GM19193 (cell line): ENCODE results near the gene TMED9.

Source experiments
- POLR2A ChIP-seq: IDR thresholded peaks from 4 replicates; pipeline ENCODE4 v1.6.1; 2011; ENCODE audit not compliant: insufficient read depth, insufficient read length; ENCODE audit errors: extremely low read depth

Gene TMED9

DNA sequence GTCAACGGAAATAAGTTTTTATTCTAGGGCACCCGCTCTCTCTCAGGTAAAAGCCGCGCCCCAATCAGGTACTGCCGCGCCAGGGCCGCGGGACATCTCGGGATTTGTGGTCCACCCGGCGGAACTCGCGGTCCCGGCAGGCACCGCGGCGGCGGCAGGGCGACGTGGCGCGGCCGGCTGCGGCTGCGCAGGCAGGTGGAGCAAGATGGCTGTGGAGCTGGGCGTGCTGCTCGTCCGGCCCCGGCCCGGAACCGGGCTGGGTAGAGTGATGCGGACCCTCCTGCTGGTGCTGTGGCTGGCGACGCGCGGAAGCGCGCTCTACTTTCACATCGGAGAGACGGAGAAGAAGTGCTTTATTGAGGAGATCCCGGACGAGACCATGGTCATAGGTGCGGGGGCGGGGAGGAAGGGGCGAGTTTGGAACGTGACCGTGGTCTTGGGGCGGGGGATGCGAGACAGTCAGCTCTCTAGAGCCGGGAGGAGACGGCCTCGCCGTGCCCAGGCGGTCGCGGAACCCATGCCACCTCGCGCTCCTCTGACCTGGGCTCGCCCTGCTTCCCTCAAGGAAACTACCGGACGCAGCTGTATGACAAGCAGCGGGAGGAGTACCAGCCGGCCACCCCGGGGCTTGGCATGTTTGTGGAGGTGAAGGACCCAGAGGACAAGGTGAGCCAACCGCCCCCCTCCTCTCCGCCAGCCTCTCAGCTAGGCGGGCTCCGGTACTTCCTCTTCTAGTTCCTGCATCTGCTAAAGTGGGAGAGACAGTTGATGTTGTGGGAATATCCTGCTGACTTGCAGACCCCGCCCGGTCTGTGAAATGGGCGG is at the start of gene TMED9:
Gene TMED9, plus strand, starts transcription at position 194 of the 825 bp plus-strand sequence. Its CDS starts 12 bp downstream, at position 206.
- peak; percentile 97 for TF ChIP-seq POLR2A

DNA sequence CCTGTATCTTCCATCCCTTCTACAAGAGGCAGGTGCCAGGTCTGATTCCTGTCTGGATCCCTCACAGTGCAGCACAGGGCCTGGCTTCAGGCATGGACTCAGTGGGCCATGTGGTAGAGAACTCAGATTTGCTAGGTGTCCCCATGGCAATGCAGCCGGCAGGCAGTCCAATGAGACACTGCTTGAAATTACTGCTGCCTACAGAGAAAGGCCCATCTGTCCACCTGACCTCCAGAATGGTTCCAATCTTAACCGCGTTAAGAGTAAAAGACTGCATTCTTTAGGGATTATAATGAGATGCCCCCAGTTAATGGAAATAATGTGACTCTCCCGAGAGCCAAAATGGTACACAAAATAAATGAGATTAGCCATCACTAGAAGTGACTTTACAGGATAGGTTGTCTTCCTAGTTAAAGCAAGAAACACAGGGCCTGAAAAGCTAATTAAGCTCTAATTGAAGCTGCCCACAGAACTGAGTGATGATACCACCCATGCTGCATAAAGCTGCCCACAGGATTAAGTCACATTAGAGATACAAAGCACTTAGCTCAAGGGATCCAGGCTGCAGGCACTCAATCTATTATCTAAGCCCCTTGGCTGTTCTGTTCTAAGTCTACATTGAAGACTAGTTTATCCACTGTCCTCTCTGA is 49.1 kb upstream of the TMED9 start:
- no peak for TF ChIP-seq POLR2A

DNA sequence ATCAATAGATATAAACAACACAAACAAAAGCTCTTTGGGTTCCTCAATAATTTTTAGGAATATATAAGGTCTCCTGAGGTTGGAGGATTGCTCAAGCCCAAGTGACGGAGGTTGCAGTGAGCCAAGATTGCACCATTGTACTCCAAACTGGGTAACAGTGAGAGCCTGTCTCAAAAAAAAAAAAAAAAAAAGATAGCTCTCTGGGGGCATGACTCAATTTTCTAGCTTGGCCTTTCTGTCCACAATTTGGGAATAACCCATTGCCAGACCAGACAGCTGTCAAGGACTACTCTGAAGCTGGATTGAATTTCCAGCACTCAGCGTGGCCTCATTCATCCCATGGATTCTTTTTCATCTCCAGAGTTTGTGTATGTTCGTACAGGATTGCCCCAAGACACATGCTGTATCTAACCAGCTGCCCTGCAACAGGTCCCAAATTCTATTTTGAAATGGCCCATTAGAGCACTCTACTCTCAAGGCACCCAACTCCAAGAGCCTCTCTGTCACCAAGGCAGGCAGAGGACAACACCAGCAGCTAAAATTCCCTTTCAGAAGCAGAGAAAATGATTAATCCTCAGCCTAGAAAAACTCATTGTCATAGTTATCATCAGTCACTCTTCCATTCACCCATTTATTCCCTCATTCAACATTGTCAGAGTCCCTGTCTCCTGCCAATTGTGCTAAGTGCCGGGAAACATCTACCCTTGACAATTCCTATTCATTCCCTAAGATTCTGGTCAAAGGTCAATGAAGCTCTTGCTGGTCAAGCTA is 46.3 kb upstream of the TMED9 start:
- TF ChIP-seq POLR2A: no peak

DNA sequence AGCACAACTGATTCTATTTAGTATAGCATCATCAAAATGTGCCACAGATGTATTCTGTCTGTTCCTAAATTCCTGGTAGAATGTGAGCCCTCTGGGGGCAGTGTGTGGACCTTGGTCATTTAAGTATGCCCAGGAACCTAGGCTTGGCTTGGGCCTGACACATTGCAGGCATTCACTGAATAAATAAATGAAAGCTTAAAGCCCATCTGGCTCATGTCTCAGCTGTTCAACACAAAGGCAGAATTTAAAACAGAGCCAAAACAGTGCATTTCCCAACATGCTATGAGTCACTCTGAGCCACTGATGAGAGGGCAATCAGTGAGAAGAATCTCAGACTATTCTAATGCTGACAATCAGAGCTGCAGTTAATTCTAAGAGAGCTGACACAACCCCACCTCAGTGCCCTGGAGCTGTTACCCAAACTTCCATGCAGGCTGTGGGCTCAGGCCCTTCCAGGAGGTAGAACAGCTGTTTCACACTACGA is 45.7 kb upstream of the TMED9 start:
- TF ChIP-seq POLR2A: no peak

DNA sequence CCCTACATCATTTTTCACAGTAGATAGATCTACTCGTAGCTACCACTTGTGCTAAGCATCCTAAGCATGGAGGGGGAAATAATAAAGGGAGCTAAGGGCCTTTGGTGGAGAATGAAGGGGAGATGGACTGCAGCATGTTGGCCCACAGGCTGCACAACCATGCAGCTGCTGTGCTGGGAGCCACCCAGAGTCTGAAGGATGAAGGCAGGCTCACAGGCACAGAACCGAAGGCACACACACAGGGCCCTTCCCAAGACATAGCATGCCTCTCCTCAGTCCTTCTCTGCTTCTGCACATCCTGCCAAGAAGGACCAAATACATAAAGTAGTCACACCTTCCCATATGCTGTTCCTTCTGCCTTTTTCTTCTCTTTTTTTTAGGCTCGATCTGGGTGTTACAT is 44.3 kb upstream of the TMED9 start:
- no peak for TF ChIP-seq POLR2A

DNA sequence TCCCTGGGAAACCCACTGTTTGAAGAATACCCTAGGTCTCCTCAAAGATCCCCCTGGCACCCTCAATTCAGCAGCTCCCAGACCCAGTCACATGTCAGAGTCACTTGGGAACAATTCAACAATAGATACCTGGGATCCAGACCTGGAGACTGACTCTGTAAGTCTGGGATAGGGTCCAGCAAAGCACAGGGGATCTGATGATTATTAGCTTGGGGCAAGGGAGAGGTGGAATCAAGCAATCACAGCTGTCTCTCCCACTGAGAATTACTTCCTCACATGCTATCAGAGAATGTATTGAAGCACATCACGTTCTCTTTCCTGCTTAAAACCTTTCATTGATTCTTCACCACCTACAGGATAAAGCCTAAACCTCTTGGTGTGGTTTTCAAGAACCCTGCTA is 43.5 kb upstream of the TMED9 start:
- no peak for TF ChIP-seq POLR2A

DNA sequence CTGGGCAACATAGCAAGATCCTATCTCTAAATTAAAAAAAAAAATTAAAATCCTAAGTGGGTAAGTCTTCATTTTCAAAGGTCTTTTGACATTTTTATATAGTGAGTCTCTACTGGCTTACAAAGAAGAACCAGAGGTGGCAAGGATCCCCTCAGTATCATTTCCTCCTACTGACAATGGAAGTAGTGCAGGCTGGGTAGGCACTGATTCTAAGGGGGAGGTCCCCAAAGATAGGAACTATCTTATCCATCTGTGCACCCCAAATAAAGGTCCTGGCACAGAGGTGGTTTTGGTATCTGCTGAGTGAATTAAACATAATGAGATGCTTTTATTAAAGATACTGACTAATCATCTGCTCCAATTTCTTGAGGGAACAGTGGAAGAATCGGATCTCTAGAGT is 41.9 kb upstream of the TMED9 start:
- no peak for TF ChIP-seq POLR2A

DNA sequence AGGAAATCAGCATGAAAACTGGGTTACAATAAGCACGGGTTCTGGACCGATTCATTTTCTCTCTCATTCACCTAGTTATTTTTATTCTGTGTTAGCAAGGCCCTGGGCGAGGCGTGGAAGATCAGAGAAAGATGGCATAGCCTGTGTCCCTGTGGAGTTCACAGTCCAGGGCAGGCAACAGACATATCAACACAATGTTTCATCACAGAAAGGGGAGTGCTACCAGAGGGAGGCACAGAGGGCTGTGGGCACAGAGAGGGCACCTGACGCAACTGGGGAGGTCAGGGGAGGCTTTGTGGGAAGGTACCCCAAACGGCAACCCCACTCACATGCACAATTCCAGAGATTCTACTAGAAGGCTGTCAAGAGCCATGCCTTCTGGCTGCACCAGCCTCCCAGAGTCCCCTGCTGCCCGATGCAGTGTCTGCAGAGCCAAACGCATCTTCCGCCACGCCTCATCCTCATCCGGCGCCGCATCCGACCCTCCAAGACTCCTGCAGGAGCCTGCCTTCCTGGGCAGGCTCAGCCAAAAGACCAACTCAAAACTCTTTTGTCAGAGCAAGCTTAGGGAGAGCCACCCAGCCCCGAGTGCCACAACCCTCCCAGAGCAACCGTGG is 39.1 kb upstream of the TMED9 start:
- no peak for TF ChIP-seq POLR2A

DNA sequence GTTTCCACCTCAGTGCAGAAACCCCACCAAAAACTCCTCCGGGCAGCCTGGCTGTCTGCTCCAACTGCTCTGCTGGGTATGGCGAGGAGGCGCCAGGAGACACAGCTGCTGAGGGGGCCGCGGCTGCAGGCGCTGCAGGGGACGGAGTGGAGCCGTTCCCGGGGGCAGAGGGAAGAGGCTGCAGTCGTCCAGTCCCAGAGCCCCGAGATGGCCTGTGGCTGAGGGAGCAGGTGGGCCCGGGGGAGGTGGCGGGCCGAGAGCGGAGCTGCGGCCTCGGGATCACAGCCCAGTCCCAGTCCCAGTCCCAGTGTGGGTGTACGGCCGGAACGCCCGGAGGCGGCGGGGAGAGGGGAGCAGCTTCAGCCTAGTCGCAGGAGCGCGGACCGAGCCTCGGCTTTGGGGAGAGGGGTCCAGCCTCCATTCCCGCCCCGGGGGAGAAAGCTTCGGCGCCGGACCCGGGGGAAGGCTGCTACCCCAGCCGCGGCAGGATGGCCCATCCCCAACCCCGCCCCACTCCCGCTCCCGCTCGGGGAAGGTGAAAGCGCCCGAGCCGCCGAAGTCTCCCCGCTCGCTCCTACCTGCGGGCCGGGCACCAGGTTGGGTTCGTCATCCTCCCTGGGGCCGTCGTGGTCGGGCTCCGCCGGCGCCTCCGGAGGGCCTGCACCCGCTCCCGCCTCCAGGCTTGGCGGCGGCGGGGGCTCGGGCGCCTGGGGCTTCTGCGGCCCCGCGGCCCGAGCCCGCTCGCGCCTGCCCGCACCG is 38.2 kb upstream of the TMED9 start:
- TF ChIP-seq POLR2A: no peak

DNA sequence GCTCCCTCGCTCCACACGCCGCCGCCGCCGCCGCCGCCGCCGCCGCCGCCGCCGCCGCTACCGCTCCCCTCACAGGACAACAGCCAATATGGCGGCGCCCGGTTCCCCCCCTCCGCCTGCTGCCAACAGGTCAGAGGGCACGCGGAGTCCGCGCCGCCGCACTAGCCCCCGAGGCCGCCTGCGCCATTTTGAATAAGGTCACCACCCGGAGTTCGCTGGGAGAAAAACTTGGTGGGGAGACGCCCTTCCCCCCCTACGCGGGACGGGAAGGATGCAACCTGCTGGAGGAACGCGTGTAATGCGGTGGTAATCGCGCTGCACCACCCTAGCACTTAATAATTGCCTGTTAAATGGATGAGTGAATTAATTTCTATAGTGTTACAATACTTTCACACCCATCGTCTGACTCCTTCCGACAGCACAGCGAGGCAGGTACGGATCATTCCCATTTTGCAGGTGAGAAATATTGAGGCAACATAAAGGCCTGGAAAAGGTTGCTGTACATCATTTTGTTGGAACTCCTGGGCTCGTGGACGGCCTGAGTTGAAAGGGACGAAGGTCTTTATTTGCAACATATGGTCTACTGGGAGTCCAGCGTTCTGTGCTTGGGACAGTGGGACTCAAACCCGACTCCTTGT is 37.4 kb upstream of the TMED9 start, which contains the start of gene FAM193B:
Gene FAM193B, minus strand, starts transcription at position 90 of the 638 bp plus-strand sequence. CDS start 105 bp downstream, outside the sequence.
- peak; percentile 54 for TF ChIP-seq POLR2A

DNA sequence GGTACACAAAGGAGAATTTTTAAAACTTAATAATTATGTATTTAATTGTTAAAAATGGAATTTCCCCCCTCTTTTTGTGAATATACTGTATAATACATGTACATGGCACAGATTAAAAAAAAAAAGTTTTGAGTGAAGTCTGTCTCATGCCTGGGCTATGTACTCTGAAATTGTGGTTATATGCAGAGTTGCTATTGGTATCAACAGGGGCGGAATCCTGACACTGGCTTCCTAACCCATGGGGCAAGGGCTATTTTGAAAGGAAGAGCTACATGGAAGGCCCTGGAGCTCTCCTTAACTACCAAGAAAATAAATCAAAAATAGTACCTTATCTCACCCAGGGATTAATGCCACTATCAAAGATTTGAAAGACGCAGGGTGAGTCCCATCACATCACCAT is 36.8 kb upstream of the TMED9 start:
- TF ChIP-seq POLR2A: no peak

DNA sequence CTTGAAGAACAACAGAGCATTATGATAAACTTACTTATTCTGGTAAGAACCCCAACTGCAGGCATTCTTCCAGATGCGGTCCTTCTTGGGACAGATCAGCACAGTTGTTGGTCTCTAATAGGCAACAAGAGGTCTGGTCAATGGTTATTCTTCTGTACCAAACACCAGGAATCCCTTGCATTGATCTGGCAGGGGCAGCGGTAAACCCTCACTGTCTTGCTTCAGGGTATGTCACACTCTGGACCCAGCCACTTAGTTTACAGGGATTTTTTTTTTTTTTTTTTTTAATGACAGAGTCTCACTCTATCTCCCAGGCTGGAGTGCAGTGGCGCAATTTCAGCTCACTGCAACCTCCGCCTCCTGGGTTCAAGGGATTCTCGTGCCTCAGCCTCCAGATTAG is 36.3 kb upstream of the TMED9 start:
- TF ChIP-seq POLR2A: no peak

DNA sequence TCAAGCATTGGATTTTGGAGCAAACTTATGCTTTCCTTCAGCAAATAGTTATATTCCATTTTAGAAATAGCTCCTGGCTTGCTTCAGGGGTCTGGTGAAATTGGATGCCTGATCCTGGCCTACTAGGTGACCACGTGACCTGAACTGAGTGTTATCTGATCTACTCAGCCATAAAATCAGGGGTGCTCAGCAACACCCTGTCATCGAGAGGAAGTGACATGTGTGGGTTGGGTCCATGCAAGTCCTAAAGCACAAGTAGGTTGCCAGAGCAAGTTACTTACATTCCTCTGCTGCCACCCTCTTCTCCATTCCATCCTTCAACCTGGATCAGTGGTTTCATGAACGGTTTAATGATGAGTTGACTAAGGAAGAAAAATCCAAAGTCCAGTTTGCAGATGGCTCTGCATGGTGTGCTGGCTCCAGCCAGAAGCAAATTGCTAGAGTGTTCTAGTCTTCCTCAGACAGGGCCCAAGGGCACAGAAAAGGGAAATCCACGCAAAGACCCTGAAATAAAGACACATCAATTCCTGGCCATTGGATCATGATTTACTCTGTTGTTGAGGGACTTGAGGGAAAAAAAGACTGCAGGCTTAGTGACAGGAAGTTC is 34.9 kb upstream of the TMED9 start:
- no peak for TF ChIP-seq POLR2A
